Effector memory CD4-positive, alpha-beta T cell (primary cell): Measurements from ENCODE around the gene SNAPC4.

ENCODE experiments used
- DNase-seq, 3 donors: peaks; one replicate each; pipeline ENCODE4 v3.0.0-alpha.2; 2020
- H3K27ac ChIP-seq: 2 replicates; pipeline ENCODE4 v1.7.0; 2013; ENCODE audit warnings: mild to moderate bottlenecking, low read length, moderate library complexity; ENCODE audit not compliant: insufficient read depth, poor library complexity, severe bottlenecking
- H3K27me3 ChIP-seq: replicated peaks from 2 replicates; pipeline ENCODE4 v1.7.0; 2013; ENCODE audit warnings: mild to moderate bottlenecking, low read length; ENCODE audit not compliant: insufficient read depth, control insufficient read depth, poor library complexity, severe bottlenecking
- H3K36me3 ChIP-seq: 2 replicates; pipeline ENCODE4 v1.7.0; 2013; ENCODE audit warnings: mild to moderate bottlenecking, low read length, moderate library complexity; ENCODE audit not compliant: control insufficient read depth, insufficient read depth
- H3K4me1 ChIP-seq: 2 replicates; pipeline ENCODE4 v1.7.0; 2013; ENCODE audit warnings: low read length, mild to moderate bottlenecking; ENCODE audit not compliant: control insufficient read depth, insufficient read depth, poor library complexity, severe bottlenecking
- H3K4me3 ChIP-seq: 2 replicates; pipeline ENCODE4 v1.7.0; 2013; ENCODE audit warnings: low read length, low read depth, mild to moderate bottlenecking; ENCODE audit not compliant: insufficient read depth, poor library complexity, severe bottlenecking
- H3K9me3 ChIP-seq: 2 replicates; pipeline ENCODE4 v1.7.0; 2013; ENCODE audit warnings: mild to moderate bottlenecking, low read length, moderate library complexity; ENCODE audit not compliant: control insufficient read depth

SNAPC4 gene

GRCh38 chr9:136439481-136440408 is 39.8 kb upstream of the SNAPC4 start, which contains the start of gene INPP5E:
Gene INPP5E (minus strand): TSS chr9:136439845. CDS start chr9:136439419, 426 bp downstream.
- H3K27ac ChIP-seq = peak within 1 kb of the TSS; percentile 71
- H3K4me3 ChIP-seq = peak within 1 kb of the TSS; percentile 61
- H3K9me3 ChIP-seq = no peaks in the 10 kb centered on the region
- DNase-seq = peak; percentile 63 to 74 (median 71)
- peaks cover 18% of the 10 kb centered on the region for H3K4me1 ChIP-seq
- no peaks in the 10 kb centered on the region for H3K27me3 ChIP-seq
- peaks cover 21% of the 10 kb centered on the region for H3K36me3 ChIP-seq

DNA sequence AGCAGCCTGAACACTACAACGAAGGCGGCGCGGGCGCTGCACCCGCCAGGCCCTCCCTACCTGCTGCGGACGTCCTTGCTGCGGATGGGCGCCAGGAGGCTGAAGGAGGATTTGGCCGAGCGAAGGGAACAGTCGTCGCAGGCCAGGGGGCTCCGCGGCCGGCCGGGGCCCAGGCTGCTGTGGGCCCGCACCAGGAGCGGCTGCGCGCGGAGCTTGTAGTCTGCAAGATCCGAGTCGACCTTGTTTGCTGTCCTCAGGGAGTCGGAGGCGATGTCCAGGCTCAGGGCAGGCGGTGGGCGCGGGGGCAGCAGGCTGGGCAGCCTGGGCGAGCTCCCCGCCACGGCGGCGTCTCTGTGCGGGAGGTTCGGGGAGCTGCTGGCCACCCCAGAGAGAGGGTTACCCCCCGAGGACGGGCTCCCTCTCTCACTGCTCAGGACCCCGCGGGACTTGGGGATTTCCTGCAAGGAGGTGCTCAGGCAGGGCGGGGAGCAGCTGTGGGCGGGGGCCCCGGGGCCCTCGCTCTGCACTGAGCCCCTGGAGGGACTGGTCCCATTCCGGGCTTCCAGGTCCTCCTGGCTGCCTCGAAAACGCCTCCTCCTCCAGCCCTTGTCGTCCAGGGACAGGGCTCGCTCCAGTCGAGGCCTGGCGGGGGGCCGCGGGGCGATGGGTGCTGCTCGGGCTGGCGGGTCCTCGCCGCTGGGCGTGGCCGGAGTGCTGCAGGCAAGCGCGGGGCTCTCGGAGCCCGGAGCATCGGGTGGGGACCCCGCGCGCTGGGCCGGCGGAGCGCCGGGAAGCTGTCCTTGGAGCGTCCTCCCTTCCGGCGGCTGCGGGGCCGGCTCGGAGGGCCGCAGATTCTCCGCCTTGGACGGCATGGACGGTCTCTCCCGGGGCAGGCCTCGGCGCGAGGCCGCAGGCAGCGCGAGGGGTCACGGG is 38.8 kb upstream of the SNAPC4 start:
- Histone ChIP-seq H3K4me3 (peak overlapping the region; percentile 61), H3K27ac (peak overlapping the region; percentile 71), H3K27me3 (no peaks in the 10 kb centered on the region), H3K9me3 (no peaks in the 10 kb centered on the region), H3K4me1 (peaks cover 18% of the 10 kb centered on the region), H3K36me3 (peaks cover 19% of the 10 kb centered on the region)
- DNase-seq = peak; percentile 20 to 45 (median 43)

DNA sequence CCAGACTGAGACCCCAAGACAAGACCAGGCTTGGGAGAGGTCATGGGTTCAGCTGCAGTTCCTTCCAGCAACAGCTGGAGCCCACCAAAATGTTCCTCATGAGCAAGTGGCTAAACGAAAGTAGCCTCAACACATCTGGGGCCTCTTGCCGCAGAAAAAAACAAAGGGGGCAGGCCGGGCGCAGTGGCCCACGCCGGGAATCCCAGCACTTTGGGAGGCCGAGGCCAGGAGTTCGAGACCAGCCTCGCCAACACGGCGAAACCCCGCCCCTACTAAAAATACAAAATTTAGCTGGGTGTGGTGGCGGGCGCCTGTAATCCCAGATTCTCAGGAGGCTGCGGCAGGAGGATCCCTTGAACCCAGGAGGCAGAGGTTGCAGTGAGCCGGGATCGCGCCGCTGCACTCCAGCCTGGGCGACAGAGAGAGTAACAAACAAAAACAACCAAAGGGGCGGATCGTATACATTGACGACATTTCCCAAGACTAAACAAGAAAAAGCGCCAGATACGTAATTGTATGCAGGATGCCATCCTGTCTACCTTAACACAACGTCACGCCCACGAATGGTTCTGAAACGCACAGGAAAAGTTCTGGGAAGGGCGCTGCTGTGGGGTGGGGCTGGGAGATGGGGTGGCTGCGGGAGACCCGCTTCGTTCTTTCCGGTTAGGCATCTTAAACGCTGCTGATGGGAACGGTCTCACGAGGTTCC is 38.0 kb upstream of the SNAPC4 start:
- no peaks in the 10 kb centered on the region for H3K9me3 ChIP-seq
- H3K4me1 ChIP-seq = peaks cover 18% of the 10 kb centered on the region
- H3K4me3 ChIP-seq = peak overlapping the region; percentile 61
- peak overlapping the region; percentile 71 for H3K27ac ChIP-seq
- H3K27me3 ChIP-seq = no peaks in the 10 kb centered on the region
- DNase-seq = peak in 2 of 3 donors; percentile 4 to 37
- H3K36me3 ChIP-seq = peaks cover 18% of the 10 kb centered on the region

DNA sequence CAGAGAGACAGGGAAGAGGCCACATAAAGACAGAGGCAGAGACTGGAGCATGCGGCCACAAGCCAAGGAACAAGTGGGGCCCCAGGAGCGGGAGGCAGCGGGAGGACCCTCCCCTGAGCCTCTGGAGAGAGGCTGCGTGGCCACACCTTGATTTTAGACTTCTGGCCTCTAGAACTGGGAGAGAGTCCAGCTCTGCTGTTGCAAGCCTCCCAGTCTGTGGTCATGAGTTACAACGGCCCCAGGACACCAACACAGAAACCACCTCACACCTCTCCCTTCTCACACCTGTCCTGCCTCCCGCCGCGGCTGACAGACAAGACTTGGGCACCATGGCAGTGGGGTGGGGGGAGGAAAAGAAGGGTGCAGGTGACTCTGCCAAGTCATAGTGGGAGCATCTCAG is 37.5 kb upstream of the SNAPC4 start:
- Histone ChIP-seq H3K9me3 (no peaks in the 10 kb centered on the region), H3K27ac (peak overlapping the region; percentile 32), H3K4me3 (no peak overlapping the region), H3K36me3 (peaks cover 18% of the 10 kb centered on the region), H3K27me3 (no peaks in the 10 kb centered on the region), H3K4me1 (peaks cover 18% of the 10 kb centered on the region)
- no peak for DNase-seq

DNA sequence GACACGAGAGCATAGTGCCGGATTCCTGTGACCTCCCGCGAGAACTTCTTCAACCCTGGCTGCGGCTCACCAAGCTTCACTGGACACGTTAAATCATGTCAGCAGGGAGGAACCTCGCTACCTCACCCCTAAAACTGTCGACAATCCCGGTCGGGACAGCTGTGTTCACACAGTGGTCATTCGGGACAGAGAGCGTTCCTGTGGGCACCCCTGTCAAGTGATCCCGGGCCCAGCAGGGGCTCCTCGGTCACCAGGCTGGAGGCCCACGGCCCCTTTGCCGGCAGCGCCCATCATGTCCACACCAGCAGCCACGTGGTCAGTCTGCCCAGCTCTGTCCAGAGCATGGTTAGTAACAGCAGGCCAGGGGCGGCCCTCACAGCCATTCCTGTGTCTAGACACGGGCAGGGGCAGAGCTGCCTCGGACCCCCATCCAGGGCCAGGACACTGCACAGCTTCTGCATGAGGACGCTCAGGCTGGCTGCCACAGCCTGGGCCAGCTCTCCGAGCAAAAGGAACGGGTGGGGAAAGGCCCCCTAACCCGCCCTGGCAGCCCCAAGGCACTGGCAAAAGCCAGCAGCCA is 36.2 kb upstream of the SNAPC4 start:
- Histone ChIP-seq H3K27ac (no peak overlapping the region), H3K27me3 (no peaks in the 10 kb centered on the region), H3K9me3 (no peaks in the 10 kb centered on the region), H3K4me1 (peaks cover 18% of the 10 kb centered on the region), H3K4me3 (no peak overlapping the region), H3K36me3 (peaks cover 15% of the 10 kb centered on the region)
- no peak for DNase-seq

DNA sequence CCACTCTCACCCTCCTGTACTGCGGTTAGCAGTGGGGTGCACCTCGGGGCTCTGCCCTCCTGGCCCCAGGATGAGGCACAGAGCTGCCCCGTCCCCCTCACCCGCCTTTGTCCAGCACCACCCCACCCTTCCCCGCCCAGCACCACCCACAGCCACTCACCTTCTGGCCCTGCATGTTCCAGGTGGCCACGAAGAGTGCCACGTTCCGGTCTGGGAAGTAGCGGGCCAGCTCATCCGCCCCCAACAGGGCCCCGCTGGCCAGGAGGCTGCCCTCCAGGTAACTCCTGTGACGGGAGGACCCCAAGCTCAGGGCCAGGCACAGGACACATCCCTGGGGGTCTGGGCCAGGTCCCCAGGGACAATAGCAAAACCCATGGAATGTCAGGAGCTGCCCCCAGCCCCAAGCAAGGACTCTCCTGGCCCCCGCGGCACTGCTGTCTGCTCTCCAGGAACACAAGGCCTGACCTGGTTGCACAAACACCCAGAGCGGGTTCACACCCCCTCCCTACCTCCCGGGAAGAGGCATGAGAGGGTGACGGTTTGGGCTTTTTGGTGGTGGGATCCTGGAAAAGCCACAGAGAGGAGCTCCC is 34.7 kb upstream of the SNAPC4 start:
- no peaks in the 10 kb centered on the region for H3K27me3 ChIP-seq
- H3K27ac ChIP-seq = no peak overlapping the region
- H3K36me3 ChIP-seq = peaks cover 25% of the 10 kb centered on the region
- no peaks in the 10 kb centered on the region for H3K9me3 ChIP-seq
- peaks cover 15% of the 10 kb centered on the region for H3K4me1 ChIP-seq
- no peak for DNase-seq
- H3K4me3 ChIP-seq = no peak overlapping the region

- H3K4me1 ChIP-seq = peaks cover 15% of the 10 kb centered on the region
Observed at GRCh38 chr9:136433849-136434579, 34.0 kb upstream of the SNAPC4 start.

DNA sequence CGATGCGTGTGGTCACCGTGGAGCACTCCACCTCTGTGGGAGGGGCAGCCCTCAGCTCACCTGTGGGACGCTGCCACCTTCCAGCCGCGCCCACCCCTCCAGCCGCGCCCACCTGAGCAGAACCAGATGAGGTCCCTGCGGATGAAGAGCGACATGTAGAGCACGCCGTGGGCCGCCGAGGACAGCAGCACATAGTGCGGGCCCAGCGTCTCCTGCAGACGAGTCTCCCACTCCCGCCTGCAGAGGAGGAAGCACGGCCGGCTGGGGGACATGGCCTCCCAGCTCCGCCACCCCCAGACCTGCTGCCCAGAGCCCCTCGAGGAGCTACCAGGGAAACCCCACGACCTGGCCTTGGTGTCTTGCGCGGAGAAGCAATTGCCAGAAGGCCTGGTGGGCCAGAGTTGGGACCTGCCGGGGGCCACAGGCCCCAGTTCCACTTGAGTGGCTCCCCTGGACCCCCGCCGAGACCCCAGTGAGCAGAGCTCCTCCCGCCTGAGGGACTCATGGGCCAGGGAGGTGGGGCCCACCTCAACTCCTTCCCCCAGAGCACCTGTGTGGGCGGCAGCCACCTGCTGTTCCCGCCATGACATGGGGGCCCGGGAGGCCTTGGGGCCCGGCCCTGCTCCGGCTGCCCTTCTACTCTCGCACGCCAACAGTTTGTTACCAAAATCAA is 33.2 kb upstream of the SNAPC4 start:
- Histone ChIP-seq H3K27ac (no peak overlapping the region), H3K4me1 (peaks cover 12% of the 10 kb centered on the region), H3K9me3 (no peaks in the 10 kb centered on the region), H3K36me3 (peaks cover 36% of the 10 kb centered on the region), H3K27me3 (no peaks in the 10 kb centered on the region), H3K4me3 (no peak overlapping the region)
- DNase-seq = no peak

More at GRCh38 chr9:136433849-136434579, 34.0 kb upstream of the SNAPC4 start:
- no peaks in the 10 kb centered on the region for H3K27me3 ChIP-seq
- H3K9me3 ChIP-seq = no peaks in the 10 kb centered on the region
- no peak overlapping the region for H3K4me3 ChIP-seq
- peaks cover 32% of the 10 kb centered on the region for H3K36me3 ChIP-seq
- DNase-seq = no peak
- H3K27ac ChIP-seq = no peak overlapping the region
